ENCODE results near the gene SLC39A12.

GRCh38 chr10:17963431-17963830 lies 11.7 kb downstream of the SLC39A12 start:
- TF ChIP-seq, protein P1, sequence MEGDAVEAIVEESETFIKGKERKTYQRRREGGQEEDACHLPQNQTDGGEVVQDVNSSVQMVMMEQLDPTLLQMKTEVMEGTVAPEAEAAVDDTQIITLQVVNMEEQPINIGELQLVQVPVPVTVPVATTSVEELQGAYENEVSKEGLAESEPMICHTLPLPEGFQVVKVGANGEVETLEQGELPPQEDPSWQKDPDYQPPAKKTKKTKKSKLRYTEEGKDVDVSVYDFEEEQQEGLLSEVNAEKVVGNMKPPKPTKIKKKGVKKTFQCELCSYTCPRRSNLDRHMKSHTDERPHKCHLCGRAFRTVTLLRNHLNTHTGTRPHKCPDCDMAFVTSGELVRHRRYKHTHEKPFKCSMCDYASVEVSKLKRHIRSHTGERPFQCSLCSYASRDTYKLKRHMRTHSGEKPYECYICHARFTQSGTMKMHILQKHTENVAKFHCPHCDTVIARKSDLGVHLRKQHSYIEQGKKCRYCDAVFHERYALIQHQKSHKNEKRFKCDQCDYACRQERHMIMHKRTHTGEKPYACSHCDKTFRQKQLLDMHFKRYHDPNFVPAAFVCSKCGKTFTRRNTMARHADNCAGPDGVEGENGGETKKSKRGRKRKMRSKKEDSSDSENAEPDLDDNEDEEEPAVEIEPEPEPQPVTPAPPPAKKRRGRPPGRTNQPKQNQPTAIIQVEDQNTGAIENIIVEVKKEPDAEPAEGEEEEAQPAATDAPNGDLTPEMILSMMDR (IDR thresholded peaks at IDR 0.05) = no peak
- no peak for TF ChIP-seq POLR2A (IDR thresholded peaks at IDR 0.05)

Data from esophagus squamous epithelium (tissue), 4 donors.